Measurements from ENCODE around the gene BSN.

BSN gene

GRCh38 chr3:49699281-49699979, 145.2 kb downstream of the BSN start:
- peak; percentile 76 for DNase-seq (ENCODE audit: low spot score)

- no peak for DNase-seq (ENCODE audit: low spot score)
Observed at GRCh38 chr3:49700014-49700413, 145.7 kb downstream of the BSN start.

GRCh38 chr3:49700453-49701128, 146.3 kb downstream of the BSN start:
- DNase-seq (ENCODE audit: low spot score) = no peak

- peak; percentile 52 for DNase-seq (ENCODE audit: low spot score)
Observed at GRCh38 chr3:49701388-49702077, 147.3 kb downstream of the BSN start.

GRCh38 chr3:49702672-49703071, 148.4 kb downstream of the BSN start:
- no peak for DNase-seq (ENCODE audit: low spot score)

- DNase-seq (ENCODE audit: low spot score) = peak; percentile 92
Observed at GRCh38 chr3:49703443-49703927, 149.2 kb downstream of the BSN start.

GRCh38 chr3:49703956-49704355, 149.7 kb downstream of the BSN start:
- DNase-seq (ENCODE audit: low spot score) = no peak

- no peak for DNase-seq (ENCODE audit: low spot score)
Observed at GRCh38 chr3:49704629-49705028, 150.4 kb downstream of the BSN start.

GRCh38 chr3:49705390-49705960, 151.2 kb downstream of the BSN start:
- no peak for DNase-seq (ENCODE audit: low spot score)

- DNase-seq (ENCODE audit: low spot score) = no peak
Observed at GRCh38 chr3:49706456-49707112, 152.3 kb downstream of the BSN start.

- DNase-seq (ENCODE audit: low spot score) = no peak
Observed at GRCh38 chr3:49707113-49707480, 152.8 kb downstream of the BSN start.

- DNase-seq (ENCODE audit: low spot score) = no peak
Observed at GRCh38 chr3:49709852-49710251, 155.6 kb downstream of the BSN start.

- DNase-seq (ENCODE audit: low spot score) = no peak
Observed at GRCh38 chr3:49711489-49711888, 157.2 kb downstream of the BSN start.

- no peak for DNase-seq (ENCODE audit: low spot score)
Observed at GRCh38 chr3:49712166-49712565, 157.9 kb downstream of the BSN start.

- DNase-seq (ENCODE audit: low spot score) = no peak
Observed at GRCh38 chr3:49712631-49713317, 158.5 kb downstream of the BSN start.

- DNase-seq (ENCODE audit: low spot score) = no peak
Observed at GRCh38 chr3:49713336-49714105, 159.2 kb downstream of the BSN start.

GRCh38 chr3:49714728-49715550, 160.7 kb downstream of the BSN start:
- no peak for DNase-seq (ENCODE audit: low spot score)

GRCh38 chr3:49715611-49716121, 161.4 kb downstream of the BSN start:
- DNase-seq (ENCODE audit: low spot score) = no peak

- DNase-seq (ENCODE audit: low spot score) = no peak
Observed at GRCh38 chr3:49716169-49716568, 161.9 kb downstream of the BSN start.

Measured in GM03348 (cell line).